Measurements from ENCODE around the gene DNAH2. TPM values are rescaled to one million over a fixed set of nuclear protein-coding genes. Genes with fewer than 3 reads are reported as not detected.

DNAH2 gene
- total and polyA plus RNA-seq, 9 of the 15 experiments (the other 6 are each of a cell fraction or from before 2014, with no cell fraction given): 0.03 TPM; not detected in 8

GRCh38 chr17:7767004-7767403, 49.5 kb downstream of the DNAH2 start:
- peaks cover 0 to 5% of the 10 kb centered on the region in 2 experiments; a peak in 2 of 5 replicates for H3K4me1 ChIP-seq (replicated peaks in 1 of 2; ENCODE audit: control insufficient read depth in 2 of 2, insufficient read depth in 2 of 2, low read length in 2 of 2)
- in situ Hi-C loops (cut with MboI) (no loop called here), intact Hi-C loops (cut with micrococcal nuclease) (no loop called here)
- ATAC-seq (no peak), FAIRE-seq (no peak), DNase-seq (ENCODE audit: extremely low read depth in 1 of 4, low spot score in 3 of 4) (no peak)
- H3K79me2 ChIP-seq (ENCODE audit: control insufficient read depth, insufficient read depth, low read length): no peaks in the 10 kb centered on the region
- no peaks in the 10 kb centered on the region; the same call in 1 of the 2 replicates for H4K20me1 ChIP-seq (replicated peaks; ENCODE audit: control insufficient read depth, insufficient read depth, low read length)
- peaks cover 18 to 49% of the 10 kb centered on the region in 2 experiments for H3K27me3 ChIP-seq (ENCODE audit: control insufficient read depth in 2 of 2, insufficient read depth in 2 of 2, low read length in 2 of 2)
- H3K4me2 ChIP-seq (ENCODE audit: insufficient read depth, low read length): no peak overlapping the region
- H3K9ac ChIP-seq (ENCODE audit: insufficient read depth in 1 of 2, low read depth in 2 of 2, low read length in 2 of 2): no peak overlapping the region
- 17% methylated on average over 5 of the region's 10 CpGs for WGBS (ENCODE audit: insufficient coverage, low coverage, missing lambda C conversion rate)
- H3K9me1 ChIP-seq (ENCODE audit: control insufficient read depth, insufficient read depth, low read length): no peaks in the 10 kb centered on the region
- H2AFZ ChIP-seq (ENCODE audit: low read depth, low read length): no peak overlapping the region
- ChIA-PET CTCF (ENCODE audit: low intra/inter-chr PET ratio) (no interaction called here), POLR2A (interaction anchor here (1.1 to 1.5 kb wide), 2 partner anchors 10 to 14 kb away, joined by 3 read pairs; no protein-coding TSS in a partner anchor)
- TF ChIP-seq BCL6 (CRISPR knock-in tag; IDR thresholded peaks at IDR 0.05) (no peak), COPS2 (conservative IDR thresholded peaks at IDR 0.05) (no peak), ZNF780A (CRISPR knock-in tag; IDR thresholded peaks at IDR 0.05) (no peak), KAT2B (IDR thresholded peaks at IDR 0.05; ENCODE audit: low read depth, low read length) (no peak), RB1 (IDR thresholded peaks at IDR 0.05; ENCODE audit: low read depth) (no peak), ZNF217 (CRISPR knock-in tag; IDR thresholded peaks at IDR 0.05) (no peak), MCM7 (IDR thresholded peaks at IDR 0.05) (no peak), THRB (CRISPR knock-in tag; conservative IDR thresholded peaks at IDR 0.05) (no peak), FOXK2 (conservative IDR thresholded peaks at IDR 0.05 in 1 of 2, IDR thresholded peaks at IDR 0.05 in 1 of 2; ENCODE audit: low read depth in 2 of 2) (no peak), TEAD4 (IDR thresholded peaks at IDR 0.05; ENCODE audit: low read length) (no peak), TEAD4 (CRISPR knock-in tag; IDR thresholded peaks at IDR 0.05; ENCODE audit: borderline replicate concordance) (no peak), ZBTB2 (IDR thresholded peaks at IDR 0.05) (no peak), ZNF395 (CRISPR knock-in tag; IDR thresholded peaks at IDR 0.05) (no peak), TEAD1 (CRISPR knock-in tag; IDR thresholded peaks at IDR 0.05) (no peak), CBX5 (IDR thresholded peaks at IDR 0.05; ENCODE audit: borderline replicate concordance, low read depth) (no peak)
- H3K36me3 ChIP-seq (ENCODE audit: control insufficient read depth, insufficient read depth, low read length): no peaks in the 10 kb centered on the region
- H3K27ac ChIP-seq (ENCODE audit: extremely low read depth, low read depth, low read length): no peak overlapping the region
- H3K9me3 ChIP-seq (replicated peaks; ENCODE audit: control insufficient read depth, insufficient read depth, low read depth, low read length): no peaks in the 10 kb centered on the region
- H3K4me3 ChIP-seq: no peak overlapping the region
- no TSS peak for BruUV-seq (replicated peaks)

All from K562 (cell line).